WTC11 (cell line): ENCODE results near the gene ZNF700. TPM values are rescaled to one million over a fixed set of nuclear protein-coding genes. Genes with fewer than 3 reads are reported as not detected.

Experiments
- ATAC-seq: fragments of 200-7000 bp; cut with Tn5 transposase; 2 replicates; pipeline ENCODE4 v1.10.0; 2021; ENCODE audit warnings: mild to moderate bottlenecking, moderate library complexity
- CTCF ChIA-PET: fragments of 300-600 bp; sonication (Branson Sonifier 250); formaldehyde crosslinking; loops from one replicate; lab custom pipeline; 2021; ENCODE audit warnings: antibody characterized with exemption; lab: Charles Lee
- POLR2A ChIA-PET: fragments of 350-600 bp; sonication (Branson Sonifier 250); formaldehyde crosslinking; loops from one replicate; lab custom pipeline; 2021; ENCODE audit warnings: antibody characterized with exemption; lab: Charles Lee
- DNase-seq: peaks from one replicate; pipeline ENCODE4 v3.0.0; 2021; ENCODE audit warnings: low spot score
- H3K27ac Mint-ChIP-seq: 2 replicates; pipeline ENCODE4 v1.8.0; 2021; ENCODE audit warnings: mixed read lengths
- H3K27me3 Mint-ChIP-seq: 2 replicates; pipeline ENCODE4 v1.8.0; 2021; ENCODE audit warnings: low read depth, mild to moderate bottlenecking, moderate library complexity, mixed read lengths
- H3K36me3 Mint-ChIP-seq: 2 replicates; pipeline ENCODE4 v1.8.0; 2021; ENCODE audit warnings: mixed read lengths
- H3K4me1 Mint-ChIP-seq: 2 replicates; pipeline ENCODE4 v1.8.0; 2022; ENCODE audit warnings: mixed read lengths
- H3K4me3 Mint-ChIP-seq: 2 replicates; pipeline ENCODE4 v1.8.0; 2021; ENCODE audit warnings: mild to moderate bottlenecking, moderate library complexity, mixed read lengths
- H3K9me3 Mint-ChIP-seq: 2 replicates; pipeline ENCODE4 v1.8.0; 2021; ENCODE audit warnings: mixed read lengths
- ATF2 ChIP-seq: sonication (generic); formaldehyde crosslinking; IDR thresholded peaks from 2 replicates; pipeline ENCODE4 v1.8.1; 2022; ENCODE audit warnings: low read depth, missing genetic modification reagents, borderline replicate concordance
- ATF6 ChIP-seq: sonication (generic); formaldehyde crosslinking; IDR thresholded peaks from 2 replicates; pipeline ENCODE4 v1.8.1; 2023; ENCODE audit warnings: mild to moderate bottlenecking, missing genetic modification reagents
- ELF4 ChIP-seq: sonication (generic); formaldehyde crosslinking; IDR thresholded peaks from 2 replicates; pipeline ENCODE4 v1.8.1; 2022; ENCODE audit warnings: low read depth, mild to moderate bottlenecking, moderate library complexity, missing genetic modification reagents
- FOXP4 ChIP-seq: sonication (generic); formaldehyde crosslinking; IDR thresholded peaks from 2 replicates; pipeline ENCODE4 v1.8.0; 2022; ENCODE audit warnings: mild to moderate bottlenecking, missing genetic modification reagents
- MLX ChIP-seq: sonication (generic); formaldehyde crosslinking; IDR thresholded peaks from 2 replicates; pipeline ENCODE4 v1.8.1; 2023; ENCODE audit warnings: mild to moderate bottlenecking, missing genetic modification reagents, moderate library complexity
- NR2C2 ChIP-seq: sonication (generic); formaldehyde crosslinking; IDR thresholded peaks from 2 replicates; pipeline ENCODE4 v1.8.0; 2022; ENCODE audit warnings: mild to moderate bottlenecking, missing genetic modification reagents
- NR3C1 ChIP-seq: sonication (generic); formaldehyde crosslinking; conservative IDR thresholded peaks from 2 replicates; pipeline ENCODE4 v1.8.1; 2023; ENCODE audit warnings: low read depth, mild to moderate bottlenecking, missing genetic modification reagents
- RELA ChIP-seq: sonication (generic); formaldehyde crosslinking; IDR thresholded peaks from 2 replicates; pipeline ENCODE4 v1.8.1; 2022; ENCODE audit warnings: missing genetic modification reagents, mild to moderate bottlenecking, borderline replicate concordance
- ZBTB21 ChIP-seq: sonication (generic); formaldehyde crosslinking; IDR thresholded peaks from 2 replicates; pipeline ENCODE4 v1.8.1; 2023; ENCODE audit warnings: mild to moderate bottlenecking, missing genetic modification reagents, borderline replicate concordance
- ZNF396 ChIP-seq: fragments of 250-450 bp; sonication (Bioruptor Pico); IDR thresholded peaks from 2 replicates; pipeline ENCODE4 v1.8.0; 2021; ENCODE audit warnings: mild to moderate bottlenecking, moderate library complexity, borderline replicate concordance
- ZNF416 ChIP-seq: fragments of 250-450 bp; sonication (Bioruptor Pico); IDR thresholded peaks from 2 replicates; pipeline ENCODE4 v1.9.0; 2021; ENCODE audit warnings: mild to moderate bottlenecking, inconsistent platforms
- ZNF423 ChIP-seq: fragments of 250-450 bp; sonication (Bioruptor Pico); IDR thresholded peaks from 2 replicates; pipeline ENCODE4 v2.1.2; 2022; ENCODE audit warnings: mild to moderate bottlenecking, moderate library complexity
- ZNF512 ChIP-seq: sonication (generic); formaldehyde crosslinking; IDR thresholded peaks from 2 replicates; pipeline ENCODE4 v1.8.1; 2022; ENCODE audit warnings: missing genetic modification reagents, borderline replicate concordance
- total RNA-seq: library from RNA; stranded (reverse); gene quantifications from 3 replicates; pipeline ENCODE4 v1.2.3, GENCODE V29; 2021

ZNF700 gene
- total RNA-seq, 1 experiment from 2014 or later = 9.1 TPM

- ATAC-seq (no peak), DNase-seq (no peak)
These were observed 61.8 kb downstream of the ZNF700 start for GRCh38 chr19:11986754-11987153.

More at GRCh38 chr19:11986754-11987153, 61.8 kb downstream of the ZNF700 start:
- ChIA-PET CTCF (interaction anchor here (0.7 to 7.1 kb wide), 10 partner anchors 18 to 458 kb away, joined by 3 to 100 read pairs (median 16); partner anchors contain the start of genes ECSIT, ZNF20, ZNF700 and ZNF763), POLR2A (interaction anchor here (0.6 to 2.7 kb wide), 9 partner anchors 22 to 901 kb away, joined by 3 to 18 read pairs (median 5); partner anchors contain the start of genes ZNF20, ZNF700, ZNF763 and ZNF878)
- Mint-ChIP-seq H3K9me3 (peaks cover 16% of the 10 kb centered on the region), H3K27ac (peak overlapping the region; percentile 53; the same call in 1 of the 2 replicates), H3K4me1 (peaks cover 29% of the 10 kb centered on the region), H3K4me3 (peak overlapping the region; percentile 98; the same call in 1 of the 2 replicates), H3K36me3 (peaks cover 29% of the 10 kb centered on the region), H3K27me3 (no peaks in the 10 kb centered on the region)
- TF ChIP-seq NR3C1 (CRISPR knock-in tag) (no peak), MLX (CRISPR knock-in tag) (no peak), NR2C2 (no peak), ELF4 (CRISPR knock-in tag) (no peak), FOXP4 (CRISPR knock-in tag) (no peak), ZNF416 (CRISPR knock-in tag) (no peak), ZNF396 (CRISPR knock-in tag) (no peak), RELA (CRISPR knock-in tag) (no peak), ZNF512 (CRISPR knock-in tag) (no peak), ZBTB21 (CRISPR knock-in tag) (no peak), ZNF423 (no peak), ATF2 (CRISPR knock-in tag) (no peak), ATF6 (CRISPR knock-in tag) (no peak)
